Liver (tissue), 3 donors: ENCODE results near the gene ETV3.
"Not testable (repeated sequence)": the region's sequence is repeated elsewhere in the genome, so short reads cannot be mapped to it uniquely, and the experiment has no call there.

Source experiments
- FOXA1 ChIP-seq: IDR thresholded peaks from 2 replicates; pipeline ENCODE4 v1.6.1; 2016; ENCODE audit warnings: antibody characterized with exemption
- GABPA ChIP-seq, 2 donors: IDR thresholded peaks in 1 of 2; conservative IDR thresholded peaks in 1 of 2; 2 replicates each; pipeline ENCODE4 v1.6.1; 2016; ENCODE audit warnings: antibody characterized with exemption in 2 of 2, mild to moderate bottlenecking in 1 of 2, moderate library complexity in 1 of 2
- HNF4A ChIP-seq, 2 donors: conservative IDR thresholded peaks; 2 replicates each; pipeline ENCODE4 v1.6.1; 2016; ENCODE audit warnings: antibody characterized with exemption in 2 of 2, mild to moderate bottlenecking in 2 of 2
- JUND ChIP-seq, 2 donors: IDR thresholded peaks; 2 replicates each; pipeline ENCODE4 v1.6.1; 2016; ENCODE audit warnings: antibody characterized with exemption in 2 of 2
- RAD21 ChIP-seq, 2 donors: IDR thresholded peaks; 2 replicates each; pipeline ENCODE4 v1.6.1; 2016; ENCODE audit warnings: antibody characterized with exemption in 2 of 2, mild to moderate bottlenecking in 2 of 2
- REST ChIP-seq: IDR thresholded peaks from 2 replicates; pipeline ENCODE4 v1.6.1; 2016; ENCODE audit warnings: antibody characterized with exemption, mild to moderate bottlenecking
- RXRA ChIP-seq, 2 donors: IDR thresholded peaks; 2 replicates each; pipeline ENCODE4 v1.6.1; 2017 to 2018; ENCODE audit warnings: antibody characterized with exemption in 2 of 2, mild to moderate bottlenecking in 1 of 2
- TAF1 ChIP-seq: conservative IDR thresholded peaks from 2 replicates; pipeline ENCODE4 v1.6.1; 2016; ENCODE audit warnings: antibody characterized with exemption, mild to moderate bottlenecking
- YY1 ChIP-seq: IDR thresholded peaks from 2 replicates; pipeline ENCODE4 v1.6.1; 2016; ENCODE audit warnings: antibody characterized with exemption, mild to moderate bottlenecking
- ZBTB33 ChIP-seq: IDR thresholded peaks from 2 replicates; pipeline ENCODE4 v1.6.1; 2016; ENCODE audit warnings: antibody characterized with exemption
- TF ChIP-seq, protein P1 (sequence below): fragments of 150-350 bp; IDR thresholded peaks from 2 replicates; pipeline ENCODE4 v1.5.1; 2017; ENCODE audit warnings: improper control_type of control experiment, low read depth, low read length; ENCODE audit not compliant: missing input control
- TF ChIP-seq, protein P2 (sequence below): IDR thresholded peaks from 2 replicates; pipeline ENCODE4 v1.6.1; 2016; ENCODE audit warnings: antibody characterized with exemption
- TF ChIP-seq, protein P3 (sequence below): IDR thresholded peaks from 2 replicates; pipeline ENCODE4 v1.6.1; 2016; ENCODE audit warnings: antibody characterized with exemption
- donor health status: healthy.
- donor health status: healthy.

DNA sequence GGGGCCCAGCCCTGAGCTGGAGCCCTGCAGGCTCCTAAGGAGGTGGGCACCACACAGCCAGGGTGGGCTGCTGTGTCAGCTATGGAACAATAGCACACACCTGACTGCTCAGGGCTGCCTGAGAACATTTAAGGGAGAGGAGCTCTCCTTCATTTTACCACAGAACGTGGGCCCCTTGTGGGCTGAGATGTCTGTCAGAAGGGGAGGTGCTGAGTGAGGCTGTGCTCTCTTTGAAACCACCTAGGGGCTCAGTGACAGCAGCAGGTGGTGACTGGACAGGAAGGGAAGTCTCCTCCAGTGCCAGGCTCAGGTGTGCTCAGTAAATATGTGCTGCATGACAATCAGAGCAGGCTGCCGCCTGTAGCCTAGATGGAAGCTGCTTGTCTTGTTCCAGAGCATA, 35.0 kb upstream of the ETV3 start:
- TF ChIP-seq, protein P1, sequence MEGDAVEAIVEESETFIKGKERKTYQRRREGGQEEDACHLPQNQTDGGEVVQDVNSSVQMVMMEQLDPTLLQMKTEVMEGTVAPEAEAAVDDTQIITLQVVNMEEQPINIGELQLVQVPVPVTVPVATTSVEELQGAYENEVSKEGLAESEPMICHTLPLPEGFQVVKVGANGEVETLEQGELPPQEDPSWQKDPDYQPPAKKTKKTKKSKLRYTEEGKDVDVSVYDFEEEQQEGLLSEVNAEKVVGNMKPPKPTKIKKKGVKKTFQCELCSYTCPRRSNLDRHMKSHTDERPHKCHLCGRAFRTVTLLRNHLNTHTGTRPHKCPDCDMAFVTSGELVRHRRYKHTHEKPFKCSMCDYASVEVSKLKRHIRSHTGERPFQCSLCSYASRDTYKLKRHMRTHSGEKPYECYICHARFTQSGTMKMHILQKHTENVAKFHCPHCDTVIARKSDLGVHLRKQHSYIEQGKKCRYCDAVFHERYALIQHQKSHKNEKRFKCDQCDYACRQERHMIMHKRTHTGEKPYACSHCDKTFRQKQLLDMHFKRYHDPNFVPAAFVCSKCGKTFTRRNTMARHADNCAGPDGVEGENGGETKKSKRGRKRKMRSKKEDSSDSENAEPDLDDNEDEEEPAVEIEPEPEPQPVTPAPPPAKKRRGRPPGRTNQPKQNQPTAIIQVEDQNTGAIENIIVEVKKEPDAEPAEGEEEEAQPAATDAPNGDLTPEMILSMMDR, result not testable (repeated sequence)
- TF ChIP-seq FOXA1; TAF1; RXRA (IDR thresholded peaks at IDR 0.05); ZBTB33; HNF4A (conservative IDR thresholded peaks at IDR 0.05); GABPA (IDR thresholded peaks at IDR 0.05 in 1 of 2, conservative IDR thresholded peaks at IDR 0.05 in 1 of 2); YY1; JUND (IDR thresholded peaks at IDR 0.05); RAD21 (IDR thresholded peaks at IDR 0.05); REST: not testable (repeated sequence)
- TF ChIP-seq, protein P2, sequence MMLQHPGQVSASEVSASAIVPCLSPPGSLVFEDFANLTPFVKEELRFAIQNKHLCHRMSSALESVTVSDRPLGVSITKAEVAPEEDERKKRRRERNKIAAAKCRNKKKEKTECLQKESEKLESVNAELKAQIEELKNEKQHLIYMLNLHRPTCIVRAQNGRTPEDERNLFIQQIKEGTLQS, result not testable (repeated sequence)
- TF ChIP-seq, protein P3, sequence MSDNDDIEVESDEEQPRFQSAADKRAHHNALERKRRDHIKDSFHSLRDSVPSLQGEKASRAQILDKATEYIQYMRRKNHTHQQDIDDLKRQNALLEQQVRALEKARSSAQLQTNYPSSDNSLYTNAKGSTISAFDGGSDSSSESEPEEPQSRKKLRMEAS, result not testable (repeated sequence)
